Activated CD8-positive, alpha-beta T cell treated with anti-CD3 and anti-CD28 coated beads for 36 hours (primary cell): ENCODE data around the gene COMTD1. TPM values are rescaled to one million over a fixed set of nuclear protein-coding genes. Genes with fewer than 3 reads are reported as not detected.

Experiments used
- ATAC-seq: fragments of 200-7000 bp; cut with Tn5 transposase; one replicate; pipeline ENCODE4 v1.10.0; 2021; ENCODE audit warnings: mild to moderate bottlenecking, moderate library complexity
- CTCF ChIA-PET: fragments of 350-600 bp; sonication (Branson Sonifier 250); formaldehyde crosslinking; loops from one replicate; lab custom pipeline; 2021; ENCODE audit warnings: antibody characterized with exemption; lab: Charles Lee
- POLR2A ChIA-PET: fragments of 350-600 bp; sonication (Branson Sonifier 250); formaldehyde crosslinking; loops from one replicate; lab custom pipeline; 2021; ENCODE audit warnings: antibody characterized with exemption; lab: Charles Lee
- DNase-seq: peaks from one replicate; pipeline ENCODE4 v3.0.0-alpha.2; 2020
- H3K27ac Mint-ChIP-seq: one replicate; pipeline ENCODE4 v1.8.0; 2021; ENCODE audit warnings: mild to moderate bottlenecking, mixed read lengths
- H3K27me3 Mint-ChIP-seq: one replicate; pipeline ENCODE4 v1.8.0; 2021; ENCODE audit warnings: mixed read lengths
- H3K36me3 Mint-ChIP-seq: one replicate; pipeline ENCODE4 v1.8.0; 2021; ENCODE audit warnings: low read depth, mixed read lengths
- H3K4me1 Mint-ChIP-seq: one replicate; pipeline ENCODE4 v1.8.0; 2021; ENCODE audit warnings: low read depth, mixed read lengths
- H3K4me3 Mint-ChIP-seq: one replicate; pipeline ENCODE4 v1.8.0; 2021; ENCODE audit warnings: mild to moderate bottlenecking, moderate library complexity, mixed read lengths
- H3K9me3 Mint-ChIP-seq: one replicate; pipeline ENCODE4 v1.8.0; 2021; ENCODE audit warnings: mixed read lengths
- CTCF ChIP-seq: fragments of 200-600 bp; IDR thresholded peaks from one replicate; pipeline ENCODE4 v1.8.0; 2022; ENCODE audit warnings: antibody characterized with exemption, mild to moderate bottlenecking
- intact Hi-C: fragments of 100-400 bp; cut with micrococcal nuclease; formaldehyde crosslinking; loops from one replicate; pipeline ENCODE4 v1.10.0; 2022
- total RNA-seq, 2 experiments: library from RNA; stranded (reverse); gene quantifications; one replicate each; pipeline ENCODE4 v1.2.3, GENCODE V29; 2021

Gene COMTD1
- total RNA-seq, 2 experiments from 2014 or later = 54.5 to 58.1 TPM

GRCh38 chr10:75187961-75188426 is 47.8 kb downstream of the COMTD1 start:
- H3K4me3 Mint-ChIP-seq = no peak overlapping the region
- POLR2A ChIA-PET = interaction anchor here (0.7 to 1.9 kb wide), 4 partner anchors 12 to 43 kb away, joined by 3 to 8 read pairs (median 4); partner anchors contain the start of gene VDAC2
- H3K36me3 Mint-ChIP-seq = no peaks in the 10 kb centered on the region
- peak; percentile 67 for TF ChIP-seq CTCF
- peak; percentile 80 for DNase-seq
- peak overlapping the region; percentile 88 for H3K27ac Mint-ChIP-seq
- intact Hi-C loops = loop anchor here (1.0 kb wide), 1 partner anchor 42 kb away; no protein-coding TSS in a partner anchor
- CTCF ChIA-PET = interaction anchor here (0.6 to 5.2 kb wide), 25 partner anchors 10 to 174 kb away, joined by 3 to 118 read pairs (median 4); partner anchors contain the start of genes COMTD1, SAMD8 and VDAC2
- peak; percentile 92 for ATAC-seq
- no peaks in the 10 kb centered on the region for H3K27me3 Mint-ChIP-seq
- peaks cover 12% of the 10 kb centered on the region for H3K4me1 Mint-ChIP-seq
- no peaks in the 10 kb centered on the region for H3K9me3 Mint-ChIP-seq

GRCh38 chr10:75186310-75186709 is 49.4 kb downstream of the COMTD1 start:
- CTCF ChIA-PET = interaction anchor here (2.8 to 5.2 kb wide), 4 partner anchors 13 to 48 kb away, joined by 29 to 118 read pairs (median 46); partner anchors contain the start of genes COMTD1 and VDAC2
- Mint-ChIP-seq H3K4me3 (no peak overlapping the region), H3K4me1 (peaks cover 18% of the 10 kb centered on the region), H3K27me3 (no peaks in the 10 kb centered on the region), H3K27ac (peak overlapping the region; percentile 1), H3K36me3 (peaks cover 3% of the 10 kb centered on the region), H3K9me3 (no peaks in the 10 kb centered on the region)
- intact Hi-C loops = no loop called here
- ATAC-seq (no peak), DNase-seq (no peak)
- TF ChIP-seq CTCF = no peak
- POLR2A ChIA-PET = no interaction called here

Other genes starting within 250 kb of the COMTD1 start
- gene SAMD8, start 124.3 kb downstream of the COMTD1 start, total RNA-seq = 10 to 100 TPM; 21.9 to 23.7 TPM
- 100 to 1,000 TPM; 253 to 263 TPM for gene VDAC2, start 25.2 kb downstream of the COMTD1 start, total RNA-seq
- gene ZNF503, start 165.8 kb upstream of the COMTD1 start, total RNA-seq = under 1 TPM; 0.25 to 0.31 TPM
- not detected for gene LRMDA, start 195.7 kb upstream of the COMTD1 start, total RNA-seq